ENCODE data around the gene AGBL2.
"Not testable (repeated sequence)": the region's sequence is repeated elsewhere in the genome, so short reads cannot be mapped to it uniquely, and the experiment has no call there.

The AGBL2 gene

DNA sequence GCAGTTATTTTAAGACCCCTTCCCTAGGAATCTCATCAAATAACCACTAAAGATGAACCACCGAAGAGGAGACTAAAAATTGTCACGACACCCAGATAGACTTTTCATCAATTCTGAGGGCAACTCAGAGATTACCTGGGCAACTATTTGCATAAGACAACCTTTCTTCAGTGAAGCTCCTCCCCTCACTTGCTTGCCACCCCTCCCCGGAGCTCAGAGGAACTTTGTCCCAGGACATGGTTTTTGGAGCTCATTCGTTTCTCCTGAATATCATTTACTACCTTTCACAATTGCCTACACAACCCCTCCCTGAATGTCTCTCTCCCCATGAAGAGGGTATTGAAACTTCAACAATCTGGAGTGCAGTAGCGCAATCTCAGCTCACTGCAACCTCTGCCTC lies 3.9 kb downstream of the AGBL2 start:
- ChIA-PET CTCF (interaction anchor here (0.6 kb wide), 1 partner anchor 83 kb away, joined by 5 read pairs; no protein-coding TSS in a partner anchor), POLR2A (no interaction called here)
- TF ChIP-seq ARNT (IDR thresholded peaks at IDR 0.05) (no peak), ELF4 (IDR thresholded peaks at IDR 0.05) (no peak), BHLHE40 (IDR thresholded peaks at IDR 0.05; ENCODE audit: borderline replicate concordance) (no peak), NFRKB (IDR thresholded peaks at IDR 0.05) (no peak), ZNF384 (IDR thresholded peaks at IDR 0.05) (no peak), CTBP1 (IDR thresholded peaks at IDR 0.05; ENCODE audit: borderline replicate concordance) (no peak), TARDBP (IDR thresholded peaks at IDR 0.05) (no peak), L3MBTL2 (conservative IDR thresholded peaks at IDR 0.05) (no peak), FOXA1 (IDR thresholded peaks at IDR 0.05) (no peak), SP1 (IDR thresholded peaks at IDR 0.05) (no peak), HDGF (IDR thresholded peaks at IDR 0.05; ENCODE audit: borderline replicate concordance) (no peak), LEF1 (IDR thresholded peaks at IDR 0.05; ENCODE audit: borderline replicate concordance) (no peak), FOXM1 (IDR thresholded peaks at IDR 0.05; ENCODE audit: borderline replicate concordance) (no peak), SUZ12 (IDR thresholded peaks at IDR 0.05) (no peak), FOXK2 (IDR thresholded peaks at IDR 0.05) (no peak)
- TF ChIP-seq, protein P1, sequence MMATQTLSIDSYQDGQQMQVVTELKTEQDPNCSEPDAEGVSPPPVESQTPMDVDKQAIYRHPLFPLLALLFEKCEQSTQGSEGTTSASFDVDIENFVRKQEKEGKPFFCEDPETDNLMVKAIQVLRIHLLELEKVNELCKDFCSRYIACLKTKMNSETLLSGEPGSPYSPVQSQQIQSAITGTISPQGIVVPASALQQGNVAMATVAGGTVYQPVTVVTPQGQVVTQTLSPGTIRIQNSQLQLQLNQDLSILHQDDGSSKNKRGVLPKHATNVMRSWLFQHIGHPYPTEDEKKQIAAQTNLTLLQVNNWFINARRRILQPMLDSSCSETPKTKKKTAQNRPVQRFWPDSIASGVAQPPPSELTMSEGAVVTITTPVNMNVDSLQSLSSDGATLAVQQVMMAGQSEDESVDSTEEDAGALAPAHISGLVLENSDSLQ (IDR thresholded peaks at IDR 0.05): no peak
- no peak for DNase-seq (ENCODE audit: extremely low spot score)

DNA sequence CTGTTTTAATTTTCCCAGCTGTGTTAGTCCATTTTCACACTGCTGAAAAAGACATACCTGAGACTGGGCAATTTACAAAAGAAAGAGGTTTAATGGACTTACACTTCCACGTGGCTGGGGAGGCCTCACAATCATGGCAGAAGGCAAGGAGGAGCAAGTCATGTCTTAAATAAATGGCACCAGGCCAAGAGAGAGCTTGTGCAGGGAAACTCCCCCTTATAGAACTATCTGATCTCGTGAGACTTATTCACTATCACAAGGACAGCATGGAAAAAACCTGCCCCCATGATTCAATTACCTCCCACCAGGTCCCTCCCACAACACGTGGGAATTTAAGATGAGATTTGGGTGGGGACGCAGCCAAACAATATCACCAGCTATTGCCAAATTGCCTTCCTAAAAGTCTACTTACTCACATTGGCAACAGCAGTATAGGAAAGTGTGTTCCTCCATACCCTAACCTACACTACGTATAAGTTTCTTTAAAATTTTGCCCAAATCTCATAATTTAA lies 7.8 kb downstream of the AGBL2 start:
- POLR2A ChIA-PET: not testable (repeated sequence)

DNA sequence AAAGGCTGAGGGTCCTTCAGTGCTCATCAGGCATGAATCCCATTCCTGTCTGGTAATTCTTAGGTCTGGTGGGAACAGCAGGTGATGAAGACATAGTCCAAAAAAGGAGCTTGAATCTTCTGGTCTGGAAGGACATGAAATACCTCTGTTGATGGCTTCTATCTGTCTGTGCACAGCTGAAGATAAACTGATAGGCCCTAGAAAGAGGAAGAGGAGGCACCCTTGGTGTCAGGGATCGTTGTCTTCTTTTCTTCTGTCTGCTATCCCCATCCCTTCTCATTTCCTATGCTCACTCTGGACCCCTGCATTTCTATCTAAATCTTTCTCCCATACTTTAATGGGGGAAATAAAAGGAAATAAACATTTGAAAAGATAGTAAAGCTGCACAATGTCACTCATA lies 9.4 kb downstream of the AGBL2 start:
- DNase-seq (ENCODE audit: extremely low spot score): no peak
- TF ChIP-seq, protein P1 (IDR thresholded peaks at IDR 0.05): no peak
- TF ChIP-seq ZNF384 (IDR thresholded peaks at IDR 0.05) (no peak), NFRKB (IDR thresholded peaks at IDR 0.05) (no peak), SP1 (IDR thresholded peaks at IDR 0.05) (no peak), SUZ12 (IDR thresholded peaks at IDR 0.05) (no peak), FOXK2 (IDR thresholded peaks at IDR 0.05) (no peak), LEF1 (IDR thresholded peaks at IDR 0.05; ENCODE audit: borderline replicate concordance) (no peak), CTBP1 (IDR thresholded peaks at IDR 0.05; ENCODE audit: borderline replicate concordance) (no peak), HDGF (IDR thresholded peaks at IDR 0.05; ENCODE audit: borderline replicate concordance) (no peak), FOXA1 (IDR thresholded peaks at IDR 0.05) (no peak), L3MBTL2 (conservative IDR thresholded peaks at IDR 0.05) (no peak), TARDBP (IDR thresholded peaks at IDR 0.05) (no peak), FOXM1 (IDR thresholded peaks at IDR 0.05; ENCODE audit: borderline replicate concordance) (no peak), BHLHE40 (IDR thresholded peaks at IDR 0.05; ENCODE audit: borderline replicate concordance) (no peak)
- ChIA-PET POLR2A (no interaction called here), CTCF (interaction anchor here (0.6 kb wide), 1 partner anchor 11 kb away, joined by 4 read pairs; no protein-coding TSS in a partner anchor)

More for the DNA sequence above, 7.8 kb downstream of the AGBL2 start:
- DNase-seq (ENCODE audit: extremely low spot score); CTCF ChIA-PET: not testable (repeated sequence)

DNA sequence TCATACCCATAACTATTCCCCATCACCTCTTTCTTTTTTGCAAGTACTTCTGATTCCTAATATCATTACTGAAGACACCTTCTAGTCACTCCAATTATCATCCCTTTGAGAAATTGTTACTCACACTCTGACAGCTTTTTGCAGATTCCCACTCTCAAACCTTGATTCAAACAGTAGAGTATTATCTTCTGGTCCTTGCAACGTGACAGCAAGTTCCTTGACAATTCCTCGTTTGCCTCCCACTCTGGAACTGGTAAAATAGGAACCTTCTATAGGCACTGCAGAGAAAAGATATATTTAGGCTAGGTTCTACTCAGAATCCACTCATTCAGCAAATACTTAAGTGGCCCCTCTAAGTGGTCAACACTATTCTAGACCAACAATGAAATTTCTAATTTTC lies 23.2 kb downstream of the AGBL2 start:
- ChIA-PET CTCF (no interaction called here), POLR2A (no interaction called here)
- no peak for DNase-seq (ENCODE audit: extremely low spot score)
- TF ChIP-seq TARDBP (IDR thresholded peaks at IDR 0.05) (no peak), LEF1 (IDR thresholded peaks at IDR 0.05; ENCODE audit: borderline replicate concordance) (no peak), HDGF (IDR thresholded peaks at IDR 0.05; ENCODE audit: borderline replicate concordance) (no peak)

DNA sequence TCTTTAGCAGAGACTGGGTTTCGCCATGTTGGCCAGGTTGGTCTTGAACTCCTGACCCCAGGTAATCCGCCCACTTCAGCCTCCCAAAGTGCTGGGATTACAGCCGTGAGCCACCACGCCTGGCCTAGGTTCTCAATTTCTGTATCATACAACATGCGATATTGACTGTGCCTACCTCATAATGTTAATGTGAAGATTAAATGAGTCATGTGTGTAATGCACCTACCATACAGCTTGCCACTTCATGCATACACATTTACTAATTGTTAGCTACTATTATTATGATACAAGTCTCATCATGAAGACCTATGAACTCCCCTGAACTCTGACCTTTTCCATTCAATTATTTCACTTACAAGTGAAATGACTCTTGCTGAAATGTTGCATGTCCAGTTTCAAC lies 25.7 kb downstream of the AGBL2 start:
- ChIA-PET CTCF (no interaction called here), POLR2A (no interaction called here)
- TF ChIP-seq HDGF (IDR thresholded peaks at IDR 0.05; ENCODE audit: borderline replicate concordance) (no peak), FOXK2 (IDR thresholded peaks at IDR 0.05) (no peak), NFRKB (IDR thresholded peaks at IDR 0.05) (no peak), L3MBTL2 (conservative IDR thresholded peaks at IDR 0.05) (no peak), SUZ12 (IDR thresholded peaks at IDR 0.05) (no peak), ZNF384 (IDR thresholded peaks at IDR 0.05) (no peak), ELF4 (IDR thresholded peaks at IDR 0.05) (no peak), FOXM1 (IDR thresholded peaks at IDR 0.05; ENCODE audit: borderline replicate concordance) (no peak), SP1 (IDR thresholded peaks at IDR 0.05) (no peak), ARNT (IDR thresholded peaks at IDR 0.05) (no peak), CTBP1 (IDR thresholded peaks at IDR 0.05; ENCODE audit: borderline replicate concordance) (no peak), FOXA1 (IDR thresholded peaks at IDR 0.05) (no peak), BHLHE40 (IDR thresholded peaks at IDR 0.05; ENCODE audit: borderline replicate concordance) (no peak)
- DNase-seq (ENCODE audit: extremely low spot score): no peak

DNA sequence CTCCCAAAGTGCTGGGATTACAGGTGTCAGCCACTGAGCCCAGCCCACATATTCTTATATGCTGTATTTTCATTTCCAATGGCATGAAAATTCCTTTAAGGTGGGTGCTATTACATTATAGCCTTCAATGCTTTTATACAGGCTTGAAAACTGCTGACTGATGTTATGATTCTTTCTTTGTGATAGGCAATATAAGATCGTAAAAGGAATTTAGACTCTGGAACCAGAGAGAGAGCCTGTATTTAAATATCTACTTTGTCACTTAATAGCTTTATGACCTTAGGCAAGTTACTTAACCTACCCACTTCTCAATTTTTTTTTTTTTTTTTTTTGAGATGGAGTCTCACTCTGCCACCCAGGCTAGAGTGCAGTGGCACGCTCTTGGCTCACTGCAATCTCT lies 26.2 kb downstream of the AGBL2 start:
- no peak for TF ChIP-seq ZNF384 (IDR thresholded peaks at IDR 0.05)
- ChIA-PET CTCF (no interaction called here), POLR2A (no interaction called here)
- DNase-seq (ENCODE audit: extremely low spot score): no peak

DNA sequence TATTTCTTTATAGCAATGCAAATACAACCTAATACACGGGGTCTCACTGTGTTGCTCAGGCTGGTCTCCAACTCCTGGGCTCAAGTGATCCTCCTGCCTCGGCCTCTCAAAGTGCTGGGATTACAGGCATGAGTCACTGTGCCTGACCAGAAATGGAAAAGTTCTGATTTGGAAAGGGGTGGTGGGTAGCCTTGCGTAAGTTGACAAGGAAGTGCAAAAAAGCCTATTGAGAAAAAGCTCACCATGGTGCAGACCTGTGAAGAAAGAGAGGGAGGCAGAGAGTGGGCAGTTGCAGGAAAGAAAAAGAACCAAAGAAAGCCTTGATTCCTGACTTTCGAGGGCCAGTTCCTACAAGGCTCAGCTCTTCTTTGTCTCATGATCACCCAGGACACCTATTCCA lies 27.1 kb downstream of the AGBL2 start:
- ChIA-PET CTCF (no interaction called here), POLR2A (no interaction called here)
- TF ChIP-seq CTBP1 (IDR thresholded peaks at IDR 0.05; ENCODE audit: borderline replicate concordance) (no peak), ELF4 (IDR thresholded peaks at IDR 0.05) (no peak), ARNT (IDR thresholded peaks at IDR 0.05) (no peak), TARDBP (IDR thresholded peaks at IDR 0.05) (no peak), HDGF (IDR thresholded peaks at IDR 0.05; ENCODE audit: borderline replicate concordance) (no peak), SP1 (IDR thresholded peaks at IDR 0.05) (no peak), FOXK2 (IDR thresholded peaks at IDR 0.05) (no peak), FOXA1 (IDR thresholded peaks at IDR 0.05) (no peak), ZNF384 (IDR thresholded peaks at IDR 0.05) (no peak)
- DNase-seq (ENCODE audit: extremely low spot score): no peak

DNA sequence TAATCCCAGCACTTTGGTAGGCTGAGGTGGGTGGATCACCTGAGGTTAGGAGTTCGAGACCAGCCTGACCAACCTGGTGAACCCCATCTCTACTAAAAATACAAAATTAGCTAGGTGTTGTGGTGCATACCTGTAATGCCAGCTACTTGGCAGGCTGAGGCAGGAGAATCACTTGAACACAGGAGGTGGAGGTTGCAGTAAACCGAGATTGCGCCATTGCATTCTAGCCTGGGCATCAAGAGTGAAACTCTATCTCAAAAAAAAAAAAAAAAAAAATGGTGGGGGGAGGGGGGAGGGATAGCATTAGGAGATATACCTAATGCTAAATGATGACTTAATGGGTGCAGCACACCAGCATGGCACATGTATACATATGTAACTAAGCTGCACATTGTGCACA lies 28.5 kb downstream of the AGBL2 start:
- DNase-seq (ENCODE audit: extremely low spot score); CTCF ChIA-PET; POLR2A ChIA-PET: not testable (repeated sequence)

Data from HEK293T (cell line).